HG03558 (cell line): ENCODE results near the gene CDCA5.

Source experiments
- ATAC-seq: cut with Tn5 transposase; IDR thresholded peaks from one replicate; pipeline ENCODE4 v1.9.1; 2021; ENCODE audit warnings: moderate number of reproducible peaks; ENCODE audit not compliant: unreplicated experiment; ENCODE audit errors: extremely low read depth

Gene CDCA5

GRCh38 chr11:65078151-65078550, 5.7 kb downstream of the CDCA5 start:
- no peak for ATAC-seq

GRCh38 chr11:65077451-65077850, 6.4 kb downstream of the CDCA5 start:
- ATAC-seq: no peak

DNA sequence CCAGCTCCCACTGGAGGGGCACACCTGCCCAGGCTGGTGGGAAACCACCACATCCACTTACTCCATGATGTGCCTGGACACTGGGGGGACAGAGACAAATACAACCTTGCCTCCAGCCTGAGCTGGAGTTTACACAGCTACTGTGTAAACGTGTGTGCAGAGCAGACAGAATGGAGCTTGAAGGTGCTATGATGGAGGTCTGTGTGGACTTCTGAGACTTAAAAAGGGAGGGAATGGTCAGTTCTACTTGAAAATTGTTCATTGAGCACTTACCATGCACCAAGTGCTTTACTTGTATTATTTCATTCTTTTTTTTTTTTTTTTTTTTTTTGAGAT, 11.2 kb downstream of the CDCA5 start:
- ATAC-seq: no peak

GRCh38 chr11:65071907-65072630, 11.8 kb downstream of the CDCA5 start:
- ATAC-seq: no peak

GRCh38 chr11:65069217-65069616, 14.6 kb downstream of the CDCA5 start:
- no peak for ATAC-seq

DNA sequence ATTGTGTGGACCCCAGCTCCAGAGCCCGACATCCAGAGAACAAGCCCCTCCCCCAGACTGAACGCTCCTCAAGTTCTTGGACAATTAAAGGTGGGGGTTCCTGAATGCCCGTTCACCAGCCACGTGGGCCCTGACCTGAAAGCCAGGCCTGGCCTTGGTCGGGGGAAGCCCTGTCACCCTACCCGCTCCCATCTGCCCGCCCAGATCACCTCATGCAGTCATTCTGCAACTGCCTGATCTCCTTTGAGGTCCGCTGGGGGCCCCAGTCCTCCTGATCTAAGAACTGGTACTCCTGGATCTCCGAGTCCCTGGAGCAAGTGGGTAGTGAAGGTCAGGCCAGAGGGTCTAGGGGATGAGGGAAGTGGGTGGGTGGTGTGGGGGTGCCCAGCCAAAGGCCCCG, 16.4 kb downstream of the CDCA5 start:
- no peak for ATAC-seq

DNA sequence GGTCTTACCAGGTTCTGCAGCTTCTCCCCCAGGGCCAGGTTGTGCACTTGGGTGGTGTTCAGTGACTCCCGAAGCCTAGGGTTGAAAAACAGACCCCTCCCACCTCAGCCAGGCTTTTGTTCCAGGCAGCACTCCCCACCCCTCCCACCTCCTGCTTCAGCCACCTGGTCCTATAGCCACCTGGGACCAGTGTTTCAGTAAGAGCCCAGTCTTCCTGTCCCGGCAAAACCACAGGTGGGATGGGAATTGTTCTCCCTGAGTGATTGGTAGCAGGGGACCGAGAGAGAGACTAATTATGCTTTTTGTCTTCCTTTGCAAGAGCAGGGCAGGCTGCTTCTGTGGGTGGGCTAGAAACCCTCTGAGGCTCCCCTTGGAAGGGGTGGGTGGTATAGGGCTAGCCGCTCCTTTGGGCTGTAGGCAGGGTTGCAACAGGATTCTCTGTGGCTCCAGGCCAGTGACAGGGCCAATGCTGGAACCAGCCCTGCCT, 17.0 kb downstream of the CDCA5 start:
- ATAC-seq: no peak

GRCh38 chr11:65066315-65066714, 17.5 kb downstream of the CDCA5 start:
- no peak for ATAC-seq

- ATAC-seq: no peak
Observed at GRCh38 chr11:65065851-65066250, 18.0 kb downstream of the CDCA5 start.

DNA sequence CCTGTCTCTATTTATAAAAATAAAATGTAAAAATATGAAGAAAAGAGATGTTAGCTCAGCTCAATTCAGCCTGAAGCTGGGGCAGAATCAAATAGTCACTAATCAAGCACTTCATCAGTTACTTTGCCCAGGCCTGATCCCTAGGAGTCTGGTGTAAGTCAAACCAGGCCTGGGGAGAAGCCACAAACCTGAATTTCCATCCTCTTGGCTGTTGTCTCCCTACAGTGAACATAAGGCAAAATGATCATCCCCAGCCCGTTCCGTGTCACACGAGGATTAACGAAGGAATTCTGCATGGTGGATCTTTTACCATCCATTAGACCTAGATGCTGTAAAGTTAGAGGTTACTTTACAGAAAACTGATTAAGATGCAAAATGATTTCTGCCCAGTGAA, 19.0 kb downstream of the CDCA5 start:
- ATAC-seq: no peak

- ATAC-seq: no peak
Observed at GRCh38 chr11:65063532-65063931, 20.3 kb downstream of the CDCA5 start.

GRCh38 chr11:65060913-65061408, 22.9 kb downstream of the CDCA5 start:
- ATAC-seq: no peak

GRCh38 chr11:65059959-65060824, 23.6 kb downstream of the CDCA5 start:
- no peak for ATAC-seq

DNA sequence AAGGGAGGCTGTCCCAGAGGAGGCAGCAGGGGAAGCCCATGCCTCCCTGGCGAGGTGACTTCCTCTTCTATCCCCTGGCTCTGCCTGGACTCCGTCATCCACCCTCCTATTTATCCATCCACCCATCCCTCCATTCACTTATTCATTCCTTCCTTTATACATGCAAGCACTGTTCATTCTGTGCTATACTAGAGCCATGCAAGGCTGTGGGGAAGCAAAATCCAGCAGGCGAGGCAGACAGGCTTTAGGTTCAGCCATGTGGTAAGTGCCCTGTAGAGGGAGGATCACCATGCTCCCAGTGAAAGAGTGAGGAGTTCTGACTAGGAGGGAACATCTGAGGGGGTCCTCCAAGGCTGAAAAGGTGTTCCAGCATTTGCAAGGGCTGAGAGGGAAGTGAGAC, 24.3 kb downstream of the CDCA5 start:
- ATAC-seq: no peak

DNA sequence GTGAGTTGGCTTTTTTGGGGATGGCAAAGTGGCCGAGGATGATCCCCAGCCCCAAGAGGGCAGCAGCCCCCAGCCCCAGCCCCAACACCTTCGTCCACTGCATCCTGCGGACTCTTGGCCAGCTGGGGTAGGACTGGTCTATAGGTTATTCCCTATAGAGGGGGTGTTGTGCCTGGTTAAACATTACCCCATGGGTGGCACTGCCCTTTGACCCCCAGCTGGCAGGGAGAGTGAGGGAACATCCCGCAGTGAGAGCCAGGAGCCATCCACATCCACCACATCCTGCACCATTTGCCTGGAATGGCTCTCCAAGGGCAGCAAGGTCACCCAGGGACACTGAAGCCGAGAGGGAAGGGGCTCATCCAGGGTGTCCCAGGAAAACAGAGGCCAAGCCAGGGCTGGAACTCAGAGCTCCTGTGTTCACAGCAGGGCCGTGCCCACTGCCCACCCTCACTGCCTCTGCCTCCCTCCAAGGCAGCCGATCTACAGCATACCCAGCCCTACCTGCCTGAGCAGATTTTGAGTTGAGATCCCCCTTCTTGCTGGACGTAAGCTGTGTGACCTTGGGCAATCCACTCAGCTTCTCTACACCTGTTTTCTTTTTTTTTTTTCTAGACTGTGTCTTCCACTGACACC, 25.3 kb downstream of the CDCA5 start, which contains the start of gene NAALADL1:
NAALADL1 (minus strand) TSS at position 135 of the 636 bp plus-strand sequence; CDS start at position 103, 32 bp downstream.
- no peak for ATAC-seq

DNA sequence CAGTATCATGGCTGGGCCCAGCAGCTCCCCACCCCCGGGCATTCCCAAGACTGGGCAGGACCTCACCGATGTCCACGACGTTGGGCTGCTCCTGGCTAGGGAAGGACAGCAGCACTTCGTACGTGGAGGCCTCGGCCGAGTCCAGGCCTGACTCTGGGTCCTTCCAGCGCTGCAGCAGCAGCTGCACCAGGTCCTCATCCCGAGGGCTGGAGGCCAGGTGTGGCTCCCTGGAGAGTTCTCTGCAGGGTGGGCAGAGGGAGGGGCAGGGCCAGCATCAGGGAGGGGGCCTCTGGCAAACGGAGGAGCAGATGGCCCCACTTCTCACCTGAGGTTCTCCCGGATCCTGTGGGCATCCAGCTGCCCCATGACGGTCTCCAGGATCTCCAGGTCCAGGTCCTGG, 25.8 kb downstream of the CDCA5 start:
- ATAC-seq: no peak

DNA sequence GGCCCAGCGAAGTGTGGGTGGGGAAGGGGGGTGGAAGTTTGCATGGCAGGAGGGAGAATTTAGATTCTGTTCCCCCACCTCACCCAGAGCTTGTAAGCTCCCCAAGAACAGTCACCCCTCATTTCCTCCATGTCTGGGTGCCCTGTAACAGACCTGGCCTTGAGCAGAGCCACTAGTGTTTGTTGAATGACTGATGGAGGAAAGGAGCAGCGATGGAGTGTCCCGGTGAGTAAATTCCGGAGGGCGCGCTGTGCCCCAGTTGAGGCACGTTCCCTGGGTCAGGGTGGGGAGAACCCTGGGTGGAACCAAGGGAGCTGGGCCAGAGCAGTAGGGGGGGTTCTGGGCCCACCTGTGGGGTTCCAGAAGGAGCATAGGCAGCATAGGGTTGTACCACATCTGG, 26.3 kb downstream of the CDCA5 start:
- no peak for ATAC-seq

- ATAC-seq: no peak
Observed at GRCh38 chr11:65056999-65057398, 26.8 kb downstream of the CDCA5 start.

- ATAC-seq: no peak
Observed at GRCh38 chr11:65055538-65055937, 28.3 kb downstream of the CDCA5 start.

DNA sequence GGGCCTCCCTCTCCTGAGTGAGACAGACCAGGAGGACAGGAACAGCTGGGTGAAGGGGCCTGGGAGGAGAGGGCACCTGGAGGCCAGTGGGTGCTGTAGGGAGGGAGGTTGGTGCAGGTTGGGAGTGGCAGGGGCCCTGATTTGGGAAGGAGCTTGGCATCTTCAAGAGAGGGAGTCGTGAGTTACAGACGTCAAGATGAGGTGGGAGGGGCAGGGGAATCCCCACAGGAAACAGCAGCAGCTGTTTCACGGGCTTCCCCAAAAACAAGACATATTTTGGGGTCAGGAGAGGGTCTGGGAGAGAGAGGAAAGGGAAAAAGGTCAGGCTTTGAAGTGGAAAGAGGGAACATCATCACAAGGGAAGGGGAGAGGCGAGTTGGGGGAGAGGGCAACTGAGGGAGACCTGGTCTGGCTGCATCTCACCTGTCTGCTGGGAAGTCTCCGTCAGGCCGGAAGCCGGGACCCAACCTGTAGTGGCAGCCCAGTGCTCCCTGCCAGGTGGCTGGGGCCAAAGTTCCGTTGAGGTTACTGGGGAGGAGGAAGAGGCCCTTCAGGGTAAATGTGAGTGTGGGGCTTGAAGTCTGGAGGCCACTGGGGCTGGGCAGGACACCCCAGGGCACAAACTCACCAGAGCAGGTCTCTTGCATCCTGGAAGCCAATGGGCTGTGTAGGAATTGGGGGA, 29.9 kb downstream of the CDCA5 start:
- no peak for ATAC-seq
